Stimulated activated CD4-positive, alpha-beta T cell treated with anti-CD3 and anti-CD28 coated beads, Interleukin-15, amount 100 ng/mL, for 24 hours (primary cell): ENCODE measurements around the gene NQO2.
"Not testable (repeated sequence)": the region's sequence is repeated elsewhere in the genome, so short reads cannot be mapped to it uniquely, and the experiment has no call there.

Experiments used
- DNase-seq: peaks from one replicate; pipeline ENCODE4 v3.0.0-alpha.2; 2020

The NQO2 gene

GRCh38 chr6:3045777-3046176 lies 46.1 kb downstream of the NQO2 start:
- DNase-seq: no peak

- DNase-seq: no peak
Measured at GRCh38 chr6:3046295-3046694, 46.6 kb downstream of the NQO2 start.

DNA sequence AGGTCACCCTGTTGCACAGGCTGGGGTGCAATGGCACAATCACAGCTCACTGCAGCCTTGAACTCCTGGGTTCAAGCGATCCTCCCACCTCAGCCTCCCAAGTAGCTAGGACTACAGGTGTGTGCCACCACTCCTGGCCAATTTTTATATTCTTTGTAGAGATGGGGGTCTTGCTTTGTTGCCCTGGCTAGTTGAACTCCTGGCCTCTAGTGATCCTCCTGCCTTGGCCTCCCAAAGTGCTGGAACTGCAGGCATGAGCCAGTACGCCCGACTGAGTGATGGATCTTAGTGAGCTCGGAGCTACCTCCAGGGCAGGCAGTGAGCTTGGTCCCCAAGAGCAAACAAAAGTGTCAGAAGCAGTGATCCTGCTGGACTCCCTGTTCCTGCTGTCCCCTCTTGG lies 48.3 kb downstream of the NQO2 start:
- not testable (repeated sequence) for DNase-seq

- DNase-seq: no peak
Measured at GRCh38 chr6:3052481-3053230, 53.0 kb downstream of the NQO2 start.

- DNase-seq: no peak
Measured at GRCh38 chr6:3053231-3053508, 53.5 kb downstream of the NQO2 start.

DNA sequence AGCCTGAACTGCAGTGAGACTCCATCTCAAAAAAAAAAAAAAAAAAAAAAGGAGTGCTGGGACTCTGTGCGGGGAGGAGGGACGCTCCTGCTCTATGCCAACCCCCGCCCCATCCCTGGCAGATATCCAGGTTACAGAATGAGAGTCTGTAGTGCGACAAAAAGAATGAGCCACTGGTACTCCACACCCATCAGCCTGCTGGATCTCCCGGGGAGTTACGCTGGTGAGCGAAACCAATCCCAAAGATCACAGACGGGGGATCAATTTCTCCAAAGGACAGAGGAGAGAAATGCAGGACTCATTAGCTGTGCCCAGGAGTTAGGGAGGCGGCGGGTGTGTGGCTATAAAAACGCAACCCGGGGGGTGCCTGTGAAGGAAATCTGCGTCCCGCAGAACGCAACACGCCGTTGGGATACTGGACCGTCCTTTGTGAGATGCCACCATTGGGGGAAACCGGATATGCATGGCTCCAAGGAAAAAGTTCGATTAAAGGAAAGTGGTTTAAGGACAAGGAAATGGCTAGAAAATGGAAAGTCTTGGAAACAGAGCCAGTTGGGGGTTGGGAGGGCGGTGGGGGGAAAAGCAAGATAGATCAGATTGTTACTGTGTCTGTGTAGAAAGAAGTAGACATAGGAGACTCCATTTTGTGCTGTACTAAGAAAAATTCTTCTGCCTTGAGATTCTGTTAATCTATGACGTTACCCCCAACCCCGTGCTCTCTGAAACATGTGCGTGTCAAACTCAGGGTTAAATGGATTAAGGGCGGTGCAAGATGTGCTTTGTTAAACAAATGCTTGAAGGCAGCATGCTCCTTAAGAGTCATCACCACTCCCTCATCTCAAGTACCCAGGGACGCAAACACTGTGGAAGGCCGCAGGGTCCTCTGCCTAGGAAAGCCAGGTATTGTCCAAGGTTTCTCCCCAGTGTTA lies 54.8 kb downstream of the NQO2 start:
- DNase-seq: peak; percentile 11

DNA sequence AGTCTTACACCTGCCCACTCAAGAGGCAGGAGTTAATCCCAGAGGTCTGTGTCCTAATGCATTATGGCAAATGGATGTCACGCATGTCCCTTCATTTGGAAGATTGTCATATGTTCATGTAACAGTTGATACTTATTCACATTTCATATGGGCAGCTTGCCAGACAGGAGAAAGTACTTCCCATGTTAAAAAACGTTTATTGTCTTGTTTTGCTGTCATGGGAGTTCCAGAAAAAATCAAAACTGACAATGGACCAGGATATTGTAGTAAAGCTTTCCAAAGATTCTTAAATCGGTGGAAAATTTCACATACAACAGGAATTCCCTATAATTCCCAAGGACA lies 55.4 kb downstream of the NQO2 start:
- DNase-seq: not testable (repeated sequence)

DNA sequence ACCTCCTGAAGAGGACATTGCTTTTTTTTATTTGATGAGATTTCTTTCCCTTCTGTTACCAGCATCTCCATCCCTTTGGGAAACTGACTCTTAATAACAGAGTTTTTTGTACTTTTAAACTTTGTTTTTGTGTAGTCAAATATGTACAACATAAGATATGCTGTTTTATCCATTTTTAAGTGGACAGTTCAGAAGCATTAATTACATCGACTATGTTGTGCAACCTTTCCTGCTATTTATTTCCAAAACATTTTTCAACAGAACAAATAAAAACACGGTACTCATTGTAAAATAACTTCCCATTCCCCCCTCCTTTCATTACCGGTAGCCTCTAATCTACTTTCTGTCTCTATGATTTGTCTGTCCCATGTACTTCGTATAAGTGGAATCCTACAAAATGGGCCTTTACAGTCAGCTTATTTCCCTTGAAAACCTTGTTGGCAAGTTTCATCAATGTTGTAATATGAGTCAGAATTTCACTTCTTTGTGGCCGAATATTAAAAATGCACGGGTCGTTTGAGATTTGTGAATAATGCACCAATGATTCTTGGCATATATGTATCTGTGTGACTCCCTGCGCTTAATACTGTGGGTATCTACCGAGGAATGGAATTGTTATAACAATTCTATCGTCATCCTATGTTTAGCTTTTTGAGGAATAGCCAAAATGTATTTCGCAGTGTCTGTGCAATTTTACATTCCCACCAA lies 57.5 kb downstream of the NQO2 start:
- DNase-seq: no peak

DNA sequence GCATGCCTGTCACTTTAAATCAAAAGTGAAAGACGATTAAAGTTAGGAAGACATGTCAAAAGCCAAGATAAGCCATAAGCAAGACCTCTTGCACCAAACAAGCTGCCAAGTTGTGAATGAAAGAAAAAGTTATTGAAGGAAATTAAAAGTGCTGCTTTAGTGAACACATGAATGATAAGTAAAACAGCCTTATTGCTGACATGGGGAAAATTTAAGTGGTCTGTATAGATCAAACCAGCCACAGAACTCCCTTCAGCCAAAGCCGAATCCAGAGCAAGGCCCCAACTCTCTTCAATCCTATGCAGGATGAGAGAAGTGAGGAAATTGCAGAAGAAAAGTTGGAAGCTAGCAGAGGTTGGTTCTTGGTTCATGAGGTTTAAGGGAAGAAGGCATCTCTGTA lies 59.3 kb downstream of the NQO2 start:
- no peak for DNase-seq

DNA sequence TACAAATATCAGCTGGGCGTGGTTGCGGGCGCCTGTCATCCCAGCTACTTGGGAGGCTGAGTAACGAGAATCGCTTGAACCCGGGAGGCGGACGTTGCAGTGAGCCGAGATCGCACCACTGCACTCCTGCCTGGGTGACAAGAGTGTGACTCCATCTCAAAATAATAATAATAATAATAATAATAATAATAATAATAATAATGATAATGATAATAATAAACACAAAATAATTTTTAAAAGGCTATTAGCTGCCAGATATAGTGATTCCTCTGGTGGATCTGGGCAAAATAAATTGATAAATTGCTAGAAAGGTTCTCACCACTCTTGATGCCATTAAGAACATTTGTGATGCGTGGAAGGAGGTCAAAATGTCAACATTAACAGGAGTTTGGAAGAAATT lies 60.4 kb downstream of the NQO2 start:
- DNase-seq: not testable (repeated sequence)

DNA sequence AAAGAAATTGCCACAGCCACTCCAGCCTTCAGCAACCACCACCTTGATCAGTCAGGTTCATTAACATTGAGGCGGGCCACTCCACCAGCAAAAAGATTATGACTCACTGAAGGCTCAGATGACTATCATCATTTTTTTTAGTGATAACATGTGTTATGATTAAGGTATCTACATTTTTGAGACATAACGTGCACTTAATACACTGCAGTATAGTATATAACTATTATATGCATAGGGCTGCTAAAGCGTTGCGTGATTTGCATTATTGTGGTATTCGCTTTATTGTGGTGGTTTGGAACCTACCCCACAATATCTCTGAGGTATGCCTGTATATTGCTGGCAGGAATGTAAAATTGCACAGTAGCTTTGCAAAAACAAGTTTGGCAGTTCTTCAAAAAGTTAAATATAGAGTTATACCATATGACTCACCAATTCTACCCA lies 61.8 kb downstream of the NQO2 start:
- DNase-seq: peak; percentile 29

DNA sequence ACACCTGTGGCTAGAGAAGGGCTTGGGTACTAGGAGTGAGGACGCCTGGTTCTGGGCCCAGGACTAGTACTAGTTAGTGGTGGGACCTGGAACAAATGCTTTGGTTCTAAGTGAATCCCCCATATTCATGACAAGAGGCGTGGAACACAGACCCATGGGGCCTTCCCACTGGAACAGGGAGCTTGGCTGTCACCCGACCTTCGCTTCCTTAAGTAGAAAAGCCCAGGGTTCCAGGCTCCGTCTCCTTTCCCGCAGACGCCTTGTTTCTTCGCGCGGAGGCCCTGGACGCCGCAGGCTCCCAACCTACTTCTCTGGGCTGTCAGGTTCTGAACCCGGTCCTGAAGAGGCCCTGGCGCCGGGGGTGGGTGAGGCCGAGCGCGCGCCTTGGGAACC lies 63.6 kb downstream of the NQO2 start:
- DNase-seq: not testable (repeated sequence)

DNA sequence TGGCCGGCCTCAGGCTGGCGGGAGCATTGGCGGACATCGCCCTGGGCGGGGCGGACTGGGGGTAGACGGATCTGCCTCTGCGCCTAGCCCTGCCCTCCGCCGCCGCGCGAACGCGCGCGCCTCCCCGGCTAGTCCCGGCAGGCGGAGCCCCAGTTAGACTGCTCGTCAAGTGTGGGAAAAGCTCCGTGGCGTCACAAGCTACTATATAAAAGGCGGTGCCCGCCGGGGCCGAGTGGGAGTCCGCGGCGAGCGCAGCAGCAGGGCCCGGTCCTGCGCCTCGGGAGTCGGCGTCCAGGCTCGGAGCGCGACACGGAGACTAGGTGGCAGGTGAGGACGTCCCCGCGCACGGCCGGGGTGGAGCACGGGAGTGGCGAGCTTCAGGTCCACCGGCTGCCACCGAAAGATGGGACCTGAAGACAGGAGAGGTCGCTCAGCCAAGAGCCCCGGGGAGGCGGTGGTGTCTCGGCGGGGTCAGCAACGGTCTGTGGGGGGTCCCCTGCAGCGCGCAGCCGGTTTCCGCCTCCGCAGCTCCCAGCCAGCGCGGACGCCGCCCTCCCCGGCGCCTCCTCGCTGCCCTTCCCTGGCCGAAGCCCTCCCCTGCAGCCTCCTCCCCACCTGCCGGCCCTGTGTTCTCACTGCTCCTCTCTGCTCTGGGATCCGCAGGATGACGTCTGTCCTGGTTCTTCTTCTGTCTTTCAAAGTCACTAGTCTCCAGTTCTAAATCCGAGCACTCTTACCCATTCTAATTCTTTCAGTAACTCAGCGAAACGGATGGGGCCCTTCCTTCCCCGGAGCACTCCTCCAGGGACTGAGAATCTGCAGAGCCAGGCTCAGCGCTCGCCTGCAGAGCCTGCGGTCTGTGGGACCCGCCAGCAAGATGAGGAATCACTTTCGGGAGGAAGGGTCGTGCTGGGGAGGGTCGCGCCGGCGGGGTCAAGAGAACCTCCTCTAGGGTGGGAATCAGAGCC lies 64.3 kb downstream of the NQO2 start:
- DNase-seq: peak; percentile 95

DNA sequence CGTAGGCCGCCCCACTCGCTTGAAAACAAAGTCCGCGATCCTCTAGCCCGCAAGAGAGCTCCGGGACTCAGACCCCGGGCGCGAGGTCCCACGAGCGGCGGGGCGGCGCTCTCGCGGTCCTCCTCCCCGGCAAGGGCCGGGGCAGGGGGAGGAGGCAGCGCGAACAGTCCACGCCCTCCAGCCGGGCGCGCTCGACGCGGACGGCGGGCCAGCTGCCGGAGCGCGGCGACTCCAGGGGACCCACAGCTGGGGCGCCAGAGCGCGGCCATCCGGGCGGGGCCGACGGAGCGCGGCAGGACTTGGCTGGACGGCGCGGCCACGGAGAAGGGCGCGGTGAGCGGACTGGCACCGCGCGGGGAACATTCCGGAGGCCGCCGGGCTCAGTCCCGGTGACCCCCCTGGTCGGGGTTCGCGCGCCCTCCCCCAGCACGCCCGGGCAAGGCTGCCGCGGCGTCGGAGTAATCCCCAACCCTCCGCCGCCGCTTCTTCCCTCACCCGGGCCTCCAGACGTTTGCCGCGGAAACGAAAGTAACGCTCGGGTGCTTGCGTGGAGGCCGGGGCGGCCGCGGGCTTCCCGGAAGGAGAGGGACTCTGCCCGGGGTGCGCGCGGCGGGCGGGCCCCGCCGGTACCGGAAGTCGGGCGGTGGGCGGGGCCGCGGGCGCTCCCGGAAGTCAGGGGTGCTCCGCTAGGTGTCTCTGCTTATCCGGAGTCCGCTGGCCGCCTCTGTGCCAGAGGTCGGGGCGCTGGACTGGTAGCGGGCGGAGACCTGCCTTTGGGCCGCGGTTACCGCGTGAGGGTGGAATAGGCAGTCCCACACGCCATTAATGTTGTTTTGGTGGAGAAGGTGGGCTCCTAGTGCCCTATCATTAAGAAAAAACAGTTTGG lies 68.9 kb downstream of the NQO2 start, which contains the start of gene RIPK1:
RIPK1 (plus strand) TSS at position 166 of the 886 bp plus-strand sequence. CDS start 8,330 bp downstream, outside the sequence.
- peak; percentile 96 for DNase-seq
